ENCODE data around the gene CCL23.
"Not testable (repeated sequence)": the region's sequence is repeated elsewhere in the genome, so short reads cannot be mapped to it uniquely, and the experiment has no call there.

CCL23 gene

DNA sequence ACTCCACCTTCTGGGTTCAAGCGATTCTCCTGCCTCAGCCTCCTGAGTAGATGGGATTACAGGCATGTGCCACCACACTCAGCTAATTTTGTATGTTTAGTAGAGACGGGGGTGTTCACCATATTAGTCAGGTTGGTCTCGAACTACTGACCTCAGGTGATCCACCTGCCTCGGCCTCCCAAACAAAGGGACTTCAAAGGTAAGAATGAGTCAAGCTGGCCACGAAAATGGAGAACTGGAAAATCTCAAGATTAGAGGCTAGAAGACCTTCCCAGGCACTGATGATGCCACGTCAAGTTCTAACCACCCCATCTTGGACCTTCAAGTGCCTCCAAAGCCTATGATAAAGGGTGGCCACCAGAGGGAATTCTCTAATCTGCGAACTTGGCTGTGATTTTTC, 15.1 kb downstream of the CCL23 start:
- no peak for DNase-seq (ENCODE audit: low read depth in 2 of 2)

GRCh38 chr17:36001862-36002603, 15.7 kb downstream of the CCL23 start:
- no peak for DNase-seq (ENCODE audit: low read depth in 2 of 2)

DNA sequence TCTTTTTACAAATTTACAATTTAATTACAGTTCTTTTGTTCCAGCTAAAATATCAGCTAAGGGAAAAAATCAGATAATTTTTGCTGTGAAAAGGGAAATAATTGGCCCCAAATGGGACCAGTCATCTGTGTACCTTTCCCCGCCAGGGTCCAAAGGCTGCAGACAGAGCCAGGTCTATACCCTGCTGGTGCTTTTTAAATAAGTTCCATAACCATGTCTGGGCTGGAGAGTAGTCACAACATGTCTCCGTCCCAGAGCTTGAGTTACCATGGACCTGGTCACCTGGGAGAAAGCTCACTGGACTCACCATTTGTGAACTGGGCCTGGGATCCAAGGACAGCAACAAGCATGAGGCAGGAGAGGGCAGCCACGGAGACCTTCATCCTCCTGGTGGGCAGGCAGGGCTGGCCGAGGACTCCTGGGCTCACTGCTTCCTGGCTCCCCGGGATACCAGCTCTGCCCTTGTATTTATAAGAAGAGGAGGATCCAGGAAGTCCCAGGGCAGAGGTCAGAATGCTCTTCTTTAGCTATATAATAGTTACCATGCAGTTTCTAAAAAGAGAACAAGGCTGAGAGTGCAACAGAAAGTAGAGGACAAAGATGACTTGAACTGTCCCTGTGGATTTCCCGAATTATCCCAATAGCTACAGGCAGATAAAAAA, 16.5 kb downstream of the CCL23 start, which contains the start of gene CCL15:
CCL15 (minus strand) TSS at position 444 of the 662 bp plus-strand sequence; CDS start at position 383, 61 bp downstream.
- DNase-seq (ENCODE audit: low read depth in 2 of 2), result no peak

- no peak for DNase-seq (ENCODE audit: low read depth in 2 of 2)
Measured at GRCh38 chr17:36000732-36001109, 17.1 kb downstream of the CCL23 start.

GRCh38 chr17:35998756-35999155, 19.0 kb downstream of the CCL23 start:
- no peak for DNase-seq (ENCODE audit: low read depth in 2 of 2)

GRCh38 chr17:35998018-35998545, 19.7 kb downstream of the CCL23 start:
- no peak for DNase-seq (ENCODE audit: low read depth in 2 of 2)

DNA sequence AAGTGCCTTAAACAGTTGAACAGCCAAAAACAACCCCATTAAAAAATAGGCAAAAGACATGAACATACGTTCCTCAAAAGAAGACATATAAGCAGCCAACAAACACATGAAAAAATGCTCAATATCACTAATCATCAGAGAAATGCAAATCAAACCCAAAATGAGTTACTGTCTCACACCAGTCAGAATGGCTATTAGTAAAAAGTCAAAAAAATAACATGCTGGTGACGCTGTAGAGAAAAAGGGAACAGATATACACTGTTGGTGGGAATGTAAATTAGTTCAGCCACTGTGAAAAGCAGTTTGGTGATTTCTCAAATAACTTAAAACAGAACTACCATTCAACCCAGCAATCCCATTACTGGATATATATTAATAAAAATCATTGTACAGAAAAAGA, 22.4 kb downstream of the CCL23 start:
- not testable (repeated sequence) for DNase-seq (ENCODE audit: low read depth in 2 of 2)

- DNase-seq (ENCODE audit: low read depth in 2 of 2), result no peak
Measured at GRCh38 chr17:35991075-35991474, 26.7 kb downstream of the CCL23 start.

DNA sequence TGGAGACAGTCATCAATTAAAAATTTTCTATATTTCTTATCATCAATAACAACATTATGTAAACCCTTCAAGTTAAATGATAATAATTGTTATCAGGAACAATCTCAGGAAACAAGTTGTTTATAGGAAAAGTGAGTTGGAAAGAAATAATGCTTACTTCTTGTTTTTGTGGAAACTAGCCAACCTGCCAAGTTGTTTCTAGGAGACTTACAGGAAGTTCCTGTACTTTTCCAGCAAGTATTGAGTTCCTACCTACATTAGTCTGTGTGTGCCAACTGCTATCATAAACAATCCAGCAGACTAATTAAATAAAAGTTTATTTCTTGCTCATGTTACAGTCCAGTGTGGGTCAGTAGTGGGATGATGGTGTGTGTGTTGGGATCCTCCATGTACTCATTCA, 29.6 kb downstream of the CCL23 start:
- no peak for DNase-seq (ENCODE audit: low read depth in 2 of 2)

GRCh38 chr17:35986643-35987042, 31.1 kb downstream of the CCL23 start, which contains the start of gene CCL14:
Gene CCL14 (minus strand): TSS chr17:35986729. CDS start chr17:35986649, 80 bp downstream.
- no peak for DNase-seq (ENCODE audit: low read depth in 2 of 2)

GRCh38 chr17:35984140-35984539, 33.6 kb downstream of the CCL23 start:
- no peak for DNase-seq (ENCODE audit: low read depth in 2 of 2)

DNA sequence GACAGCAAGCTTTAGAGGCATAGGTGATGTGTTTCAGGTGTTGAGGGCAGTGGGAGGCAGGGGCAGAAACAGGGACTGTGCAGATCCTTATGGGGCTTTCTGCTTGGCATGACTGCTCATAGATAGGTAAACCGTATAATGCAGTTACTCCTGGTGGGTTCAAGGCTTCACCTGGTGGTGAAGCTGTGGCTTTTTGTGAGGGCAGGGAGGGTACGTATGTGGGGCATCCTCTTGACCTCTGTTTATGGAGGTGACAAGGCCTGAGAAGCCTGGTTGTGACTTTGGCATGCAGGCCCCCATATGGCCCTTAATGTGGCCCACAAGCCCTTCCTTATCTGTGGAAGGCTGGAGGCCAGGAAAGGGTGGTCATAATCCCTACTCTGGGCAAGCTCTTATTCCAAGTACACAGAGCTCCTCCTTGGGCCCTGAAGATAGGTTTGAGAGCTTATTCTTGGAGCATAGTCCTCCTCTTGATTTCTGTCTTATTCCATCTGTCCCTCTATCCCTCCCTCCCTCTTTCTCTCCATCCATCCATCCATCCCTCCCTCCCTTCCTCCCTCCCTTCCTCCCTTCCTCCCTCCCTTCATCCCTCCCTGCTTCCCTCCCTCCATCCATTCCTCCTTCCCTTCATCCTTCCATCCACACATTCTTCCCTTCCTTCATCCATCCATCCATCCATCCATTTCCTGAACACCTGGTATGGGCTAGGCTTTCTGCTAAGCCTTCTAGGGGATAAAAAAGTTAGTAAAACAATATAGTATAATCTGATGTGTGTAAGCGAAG, 35.2 kb downstream of the CCL23 start:
- no peak for DNase-seq (ENCODE audit: low read depth in 2 of 2)

DNA sequence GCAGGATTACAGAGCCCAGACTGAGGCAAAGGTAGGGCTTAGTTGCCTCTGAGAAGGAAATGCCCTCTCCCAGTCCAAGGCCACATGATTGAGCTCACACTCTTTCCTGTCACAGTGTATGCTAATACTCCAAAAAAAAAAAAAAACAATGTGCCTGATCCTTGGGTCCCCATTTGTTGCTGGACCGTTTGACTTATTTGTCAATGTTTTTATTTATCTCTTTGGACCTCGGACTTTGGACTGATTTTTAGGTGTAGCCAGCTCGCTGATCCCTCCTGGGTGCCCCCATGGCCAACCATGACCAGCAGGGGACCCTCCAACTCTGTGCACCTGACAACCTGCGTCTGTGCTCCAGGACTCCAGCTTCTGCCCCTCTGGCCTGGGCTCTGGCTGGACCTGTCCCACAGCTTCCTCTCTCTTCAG, 35.9 kb downstream of the CCL23 start:
- DNase-seq (ENCODE audit: low read depth in 2 of 2), result no peak

- no peak for DNase-seq (ENCODE audit: low read depth in 2 of 2)
Measured at GRCh38 chr17:35981246-35981645, 36.5 kb downstream of the CCL23 start, which contains the start of gene CCL16. Gene CCL16 (minus strand): TSS chr17:35981497. CDS start chr17:35981420, 77 bp downstream.

- no peak for DNase-seq (ENCODE audit: low read depth in 2 of 2)
Measured at GRCh38 chr17:35978346-35978745, 39.4 kb downstream of the CCL23 start.

DNA sequence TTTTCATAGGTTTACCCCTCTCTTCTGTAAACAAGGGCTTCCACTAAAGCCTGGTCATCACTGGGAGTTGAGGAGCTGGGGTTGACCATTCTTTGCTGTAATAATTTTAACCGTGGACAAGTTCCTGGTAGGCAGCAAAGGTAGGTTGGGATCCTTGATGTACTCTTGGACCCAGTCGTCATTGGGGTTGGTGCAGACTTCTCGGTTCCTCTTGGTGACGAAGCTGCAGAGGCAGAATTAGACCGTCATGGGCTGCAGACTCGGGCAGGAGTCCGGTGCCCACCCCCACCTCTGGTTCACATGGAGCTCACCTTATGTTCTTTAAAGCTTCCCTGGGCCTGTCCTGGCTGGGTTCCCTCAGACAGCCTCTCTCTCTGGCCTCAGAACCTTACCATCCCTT, 40.3 kb downstream of the CCL23 start:
- DNase-seq (ENCODE audit: low read depth in 2 of 2), result no peak

DNA sequence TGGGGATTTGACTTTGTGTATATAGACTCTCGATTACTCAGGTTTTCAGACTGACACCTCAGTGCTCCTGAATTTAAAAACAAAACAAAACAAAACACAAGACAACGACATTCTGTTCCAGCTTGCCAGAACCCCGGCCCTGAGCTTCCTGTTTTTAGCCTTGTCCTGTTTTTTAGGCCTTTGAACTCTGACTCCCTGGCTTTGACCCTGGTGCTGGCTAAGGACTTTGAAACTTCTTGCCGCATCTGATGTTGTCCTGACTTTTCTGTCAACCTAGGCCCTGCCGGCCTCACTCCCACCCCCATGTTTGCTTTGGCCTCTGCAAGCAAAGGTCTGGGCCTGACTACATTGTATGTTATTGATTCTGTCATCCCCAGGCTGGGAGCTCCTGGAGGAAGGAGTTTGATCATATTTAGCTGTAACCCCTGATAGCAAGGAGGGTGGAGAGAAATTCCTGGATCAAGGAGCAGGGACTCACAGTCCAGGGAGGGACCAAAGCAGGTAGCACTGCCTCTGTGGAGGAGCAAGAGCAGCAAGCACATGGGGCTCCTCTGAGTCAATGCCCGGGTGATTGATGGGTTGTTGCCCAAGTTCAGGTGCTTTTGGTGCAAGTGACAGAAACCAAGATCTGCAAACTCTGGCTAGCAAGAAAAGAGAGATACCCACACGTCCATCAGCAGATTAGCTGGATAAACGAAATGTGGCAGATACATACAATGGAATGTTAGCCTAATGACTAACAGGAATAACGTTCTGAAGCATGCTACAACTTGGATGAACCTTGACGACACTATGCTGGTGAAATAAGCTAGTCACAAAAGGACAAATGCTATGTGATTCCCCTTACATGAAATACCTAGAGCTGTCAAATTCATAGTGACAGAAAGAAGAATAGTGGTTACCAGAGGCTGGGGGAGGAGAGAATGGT, 44.2 kb downstream of the CCL23 start:
- no peak for DNase-seq (ENCODE audit: low read depth in 2 of 2)

- DNase-seq (ENCODE audit: low read depth in 2 of 2), result no peak
Measured at GRCh38 chr17:35972945-35973332, 44.8 kb downstream of the CCL23 start.

GRCh38 chr17:35972535-35972934, 45.2 kb downstream of the CCL23 start:
- DNase-seq (ENCODE audit: low read depth in 2 of 2), result no peak

DNA sequence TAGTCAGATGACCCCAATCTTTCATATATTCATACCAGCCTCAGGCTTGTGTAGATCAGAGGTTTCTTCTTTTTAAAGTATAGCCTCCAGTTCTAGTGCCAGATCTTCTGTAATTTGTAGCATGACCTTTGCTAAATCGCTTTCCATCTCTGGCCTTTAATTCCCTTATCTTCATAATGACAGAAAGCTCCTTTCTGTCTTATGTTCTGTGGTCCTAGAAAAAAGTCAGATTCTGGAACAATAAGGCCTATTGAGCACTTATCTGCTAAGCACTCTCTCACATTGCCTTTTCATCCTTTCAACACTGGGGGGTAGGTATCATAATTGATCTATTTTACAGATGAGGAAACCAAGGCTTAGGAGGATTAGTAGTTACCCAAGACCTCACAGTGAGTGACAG, 45.7 kb downstream of the CCL23 start:
- no peak for DNase-seq (ENCODE audit: low read depth in 2 of 2)
